Right lobe of liver (tissue), 6 donors: ENCODE data around the gene HIP1. TPM values are rescaled to one million over a fixed set of nuclear protein-coding genes. Genes with fewer than 3 reads are reported as not detected.
"Not testable (repeated sequence)": the region's sequence is repeated elsewhere in the genome, so short reads cannot be mapped to it uniquely, and the experiment has no call there.

Experiments used
- ATAC-seq, 4 donors: fragments of 200-7000 bp; cut with Tn5 transposase; one replicate each; pipeline ENCODE4 v1.9.1; 2020; ENCODE audit warnings: mild to moderate bottlenecking in 4 of 4, moderate library complexity in 4 of 4
- DNase-seq, 3 donors: peaks; one replicate each; pipeline ENCODE4 v3.0.0-alpha.2; 2020
- H3K27ac ChIP-seq, 3 donors: fragments of 200-600 bp; one replicate each; pipeline ENCODE4 v1.8.0; 2022
- H3K27me3 ChIP-seq, 2 donors: fragments of 200-600 bp; one replicate each; pipeline ENCODE4 v1.8.0; 2022
- H3K36me3 ChIP-seq, 4 donors: fragments of 200-600 bp; sonication (generic) in 1 of 4; one replicate each; pipeline versions ENCODE4 v1.5.1 to v1.8.0; 2017 to 2022; ENCODE audit warnings: control low read depth in 1 of 4
- H3K4me1 ChIP-seq, 4 donors: fragments of 200-600 bp; sonication (generic) in 1 of 4; one replicate each; pipeline versions ENCODE4 v1.5.1 to v1.8.0; 2017 to 2022; ENCODE audit warnings: control low read depth in 1 of 4
- H3K4me3 ChIP-seq, 3 donors: fragments of 200-600 bp; one replicate each; pipeline ENCODE4 v1.8.0; 2022
- H3K9me3 ChIP-seq, 4 donors: fragments of 200-600 bp; sonication (generic) in 1 of 4; one replicate each; pipeline versions ENCODE4 v1.5.1 to v1.8.0; 2017 to 2022; ENCODE audit warnings: control low read depth in 1 of 4
- CTCF ChIP-seq, 4 donors: fragments of 200-600 bp in 3 of 4; fragments of 450-650 bp in 1 of 4; IDR thresholded peaks; one replicate each; pipeline versions ENCODE4 v1.5.1 to v1.8.0; 2016 to 2022; ENCODE audit warnings: antibody characterized with exemption in 4 of 4, mild to moderate bottlenecking in 2 of 4
- POLR2A ChIP-seq: fragments of 450-650 bp; IDR thresholded peaks from one replicate; pipeline ENCODE4 v1.6.1; 2017; ENCODE audit warnings: antibody characterized with exemption, mild to moderate bottlenecking
- WGBS: methylation state at CpG from one replicate; pipeline ENCODE4 v1.1.6; 2018; ENCODE audit warnings: low coverage, low lambda C conversion rate; ENCODE audit not compliant: insufficient coverage; ENCODE audit errors: missing lambda C conversion rate; 5-methylcytosine and 5-hydroxymethylcytosine counted together
- intact Hi-C, 2 donors: fragments of 100-400 bp; cut with DNase I; formaldehyde crosslinking; loops; one replicate each; pipeline versions ENCODE4 v1.11.2 to v1.14.1; 2022
- total RNA-seq, 6 experiments: library from RNA; depleted of rRNA in 2 of 6; stranded (reverse); fragments of >200 nt in 2 of 6; fragmentation: NEBNext Ultra II Directional in 3 of 6; extraction: Animal tissue kit (Norgen Biotek cat#: 25700) in 3 of 6; gene quantifications; one replicate each; pipeline versions ENCODE4 v1.1.0 to v1.2.4, GENCODE V29; 2016 to 2023
- donor health status: DM: no; HTN: yes; CAD: no.
- donor health status: DM: no; HTN: no; CAD: no.
- donor health status: DM: no; HTN: no; CAD: no.
- donor health status: DM: no; HTN: yes; CAD: no.
- donor health status: DM: no; HTN: yes; CAD: no.

Gene HIP1
- total RNA-seq, 6 experiments from 2014 or later = 17.6 to 23.0 (median 18.8) TPM

GRCh38 chr7:75699993-75700392, 38.7 kb downstream of the HIP1 start:
- no peaks in the 10 kb centered on the region for H3K4me1 ChIP-seq
- no peak overlapping the region for H3K27ac ChIP-seq
- no peaks in the 10 kb centered on the region for H3K9me3 ChIP-seq
- no peaks in the 10 kb centered on the region for H3K27me3 ChIP-seq
- 100% methylated on average over 1 of the region's 12 CpGs for WGBS
- no peak for TF ChIP-seq CTCF (IDR thresholded peaks at IDR 0.05)
- TF ChIP-seq POLR2A = no peak
- DNase-seq (no peak), ATAC-seq (no peak)
- intact Hi-C loops = no loop called here
- H3K36me3 ChIP-seq = no peaks in the 10 kb centered on the region
- no peak overlapping the region for H3K4me3 ChIP-seq

GRCh38 chr7:75698358-75698757, 40.4 kb downstream of the HIP1 start:
- no peak for DNase-seq
- H3K27ac ChIP-seq = no peak overlapping the region
- no peaks in the 10 kb centered on the region for H3K36me3 ChIP-seq
- intact Hi-C loops = no loop called here
- no peaks in the 10 kb centered on the region for H3K9me3 ChIP-seq
- H3K4me3 ChIP-seq = no peak overlapping the region
- no peaks in the 10 kb centered on the region for H3K27me3 ChIP-seq
- no peak for ATAC-seq
- no peaks in the 10 kb centered on the region for H3K4me1 ChIP-seq
- TF ChIP-seq CTCF (IDR thresholded peaks at IDR 0.05) = no peak
- TF ChIP-seq POLR2A = no peak

DNA sequence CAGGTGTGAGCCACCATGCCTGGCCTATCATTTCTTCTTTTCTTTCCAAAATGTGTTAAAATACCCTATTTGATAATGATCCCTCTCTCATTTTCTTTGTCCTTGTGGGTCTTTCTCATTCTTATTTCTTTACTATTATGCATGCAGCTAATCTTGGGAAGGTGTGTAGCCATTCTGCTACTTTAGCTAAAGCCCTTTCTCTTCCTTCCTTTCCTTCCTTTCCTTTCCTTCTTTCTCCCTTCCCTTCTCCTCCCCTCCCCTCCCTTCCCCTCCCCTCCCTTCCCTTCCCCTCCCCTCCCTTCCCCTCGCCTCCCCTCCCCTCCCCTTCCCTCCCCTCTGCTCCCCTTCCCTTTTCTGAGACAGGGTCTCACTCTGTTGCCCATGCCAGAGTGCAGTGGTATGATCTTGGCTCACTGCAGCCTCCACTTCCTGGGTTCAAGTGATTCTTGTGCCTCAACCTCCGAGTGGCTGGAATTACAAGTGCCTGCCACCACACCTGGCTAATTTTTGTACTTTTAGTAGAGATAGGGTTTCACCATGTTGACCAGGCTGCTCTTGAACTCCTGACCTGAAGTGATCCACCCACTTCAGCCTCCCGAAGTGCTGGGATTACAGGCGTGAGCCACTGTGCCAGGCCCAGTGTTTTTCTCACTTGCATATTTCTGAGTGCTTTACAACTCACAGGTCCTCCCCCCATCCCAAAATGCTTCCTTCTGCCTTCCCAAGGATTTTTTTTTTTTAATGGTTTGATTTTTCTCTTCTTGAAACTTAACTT, 42.3 kb downstream of the HIP1 start:
- DNase-seq = no peak

DNA sequence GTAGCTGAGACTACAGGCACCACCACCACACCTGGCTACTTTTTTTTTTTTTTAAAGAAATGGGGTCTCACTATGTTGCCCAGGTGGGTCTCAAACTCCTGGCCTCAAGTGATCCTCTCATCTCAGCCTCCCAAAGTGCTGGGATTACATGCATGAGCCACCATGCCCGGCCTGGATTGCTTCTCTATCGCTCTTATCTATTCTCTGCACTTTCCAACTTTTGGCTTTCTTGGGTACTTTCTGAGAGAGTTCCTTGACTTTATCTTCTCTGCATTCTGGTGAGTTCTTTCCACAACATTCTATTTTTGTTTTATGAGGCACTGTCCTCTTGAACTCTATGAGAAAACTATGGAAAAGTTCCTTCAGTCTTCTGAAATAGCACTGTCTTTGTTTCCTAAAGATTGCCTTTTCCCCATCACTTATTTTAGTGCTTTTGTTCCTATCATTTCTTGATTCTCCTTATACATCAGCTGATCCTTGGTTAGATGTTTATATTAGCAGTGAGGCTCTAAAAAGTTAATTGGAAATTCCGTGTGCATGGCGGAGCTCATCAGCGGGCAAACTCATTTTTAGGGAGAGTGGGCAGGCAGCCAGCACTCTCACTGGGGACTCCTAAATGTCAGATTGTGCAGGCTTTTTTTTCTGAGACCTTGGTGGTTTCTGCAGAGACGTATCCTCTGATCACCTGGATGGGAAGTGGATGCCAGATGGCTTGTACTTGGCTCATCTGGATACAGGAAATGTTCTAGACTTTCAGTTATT, 43.9 kb downstream of the HIP1 start:
- TF ChIP-seq CTCF (IDR thresholded peaks at IDR 0.05) = no peak
- no peak for TF ChIP-seq POLR2A
- 82% methylated on average over 5 of the region's 6 CpGs for WGBS

More for the DNA sequence above, 42.3 kb downstream of the HIP1 start:
- Histone ChIP-seq H3K4me3 (no peak overlapping the region), H3K27ac (no peak overlapping the region), H3K9me3 (no peaks in the 10 kb centered on the region), H3K4me1 (no peaks in the 10 kb centered on the region), H3K36me3 (no peaks in the 10 kb centered on the region), H3K27me3 (no peaks in the 10 kb centered on the region)
- WGBS = 71% methylated on average over 4 of the region's 4 CpGs
- intact Hi-C loops = no loop called here
- ATAC-seq = no peak
- TF ChIP-seq POLR2A (no peak), CTCF (IDR thresholded peaks at IDR 0.05) (no peak)

GRCh38 chr7:75693668-75694067, 45.1 kb downstream of the HIP1 start:
- WGBS = 85% methylated on average over 4 of the region's 6 CpGs

More for the DNA sequence above, 43.9 kb downstream of the HIP1 start:
- DNase-seq (no peak), ATAC-seq (no peak)
- H3K4me1 ChIP-seq = no peaks in the 10 kb centered on the region
- H3K9me3 ChIP-seq = no peaks in the 10 kb centered on the region
- no peak overlapping the region for H3K4me3 ChIP-seq
- intact Hi-C loops = no loop called here
- no peaks in the 10 kb centered on the region for H3K27me3 ChIP-seq
- no peak overlapping the region for H3K27ac ChIP-seq
- no peaks in the 10 kb centered on the region for H3K36me3 ChIP-seq

More at GRCh38 chr7:75693668-75694067, 45.1 kb downstream of the HIP1 start:
- intact Hi-C loops, H3K4me3 ChIP-seq, H3K9me3 ChIP-seq, H3K4me1 ChIP-seq, H3K27me3 ChIP-seq, ATAC-seq, H3K27ac ChIP-seq, DNase-seq, H3K36me3 ChIP-seq: not testable (repeated sequence)
